Neutrophil (primary cell): ENCODE results near the gene CCM2.

Experiments
- H3K27ac ChIP-seq: fragments of 200-600 bp; sonication (generic); 2 replicates; pipeline ENCODE4 v1.5.1; 2016; ENCODE audit warnings: mild to moderate bottlenecking, moderate library complexity
- H3K27me3 ChIP-seq: fragments of 200-600 bp; sonication (generic); 2 replicates; pipeline ENCODE4 v1.6.0; 2016; ENCODE audit warnings: mild to moderate bottlenecking
- H3K36me3 ChIP-seq: fragments of 200-600 bp; sonication (generic); 2 replicates; pipeline ENCODE4 v1.5.1; 2017
- H3K4me1 ChIP-seq, 2 experiments: fragments of 200-600 bp in 1 of 2; sonication (generic) in 1 of 2; 1 replicate in 1 of 2; 2 replicates in 1 of 2; pipeline versions ENCODE4 v1.5.1 to v1.6.1; 2013 to 2016; ENCODE audit warnings: low read depth in 1 of 2, low read length in 1 of 2, mild to moderate bottlenecking in 1 of 2, moderate library complexity in 1 of 2; ENCODE audit not compliant: control insufficient read depth in 1 of 2, insufficient read depth in 1 of 2
- H3K4me3 ChIP-seq, 2 experiments: fragments of 200-600 bp in 1 of 2; sonication (generic) in 1 of 2; 1 replicate in 1 of 2; 2 replicates in 1 of 2; pipeline ENCODE4 v1.5.1; 2013 to 2016; ENCODE audit warnings: low read depth in 1 of 2, low read length in 1 of 2, mild to moderate bottlenecking in 1 of 2, moderate library complexity in 1 of 2
- H3K9me3 ChIP-seq: fragments of 200-600 bp; sonication (generic); 2 replicates; pipeline ENCODE4 v1.5.1; 2016
- CTCF ChIP-seq: fragments of 200-600 bp; sonication (generic); IDR thresholded peaks from 2 replicates; pipeline ENCODE4 v1.5.1; 2016; ENCODE audit warnings: antibody characterized with exemption

Gene CCM2

GRCh38 chr7:45087301-45088145 is 87.5 kb downstream of the CCM2 start:
- Histone ChIP-seq H3K9me3 (no peaks in the 10 kb centered on the region), H3K4me3 (no peak overlapping the region), H3K27me3 (peaks cover 67% of the 10 kb centered on the region), H3K4me1 (peaks cover 0 to 4% of the 10 kb centered on the region in 2 experiments), H3K36me3 (no peaks in the 10 kb centered on the region), H3K27ac (no peak overlapping the region)
- no peak for TF ChIP-seq CTCF

- H3K4me3 ChIP-seq: no peak overlapping the region
Observed at GRCh38 chr7:45088146-45088701, 88.2 kb downstream of the CCM2 start.

GRCh38 chr7:45088821-45089340 is 88.9 kb downstream of the CCM2 start, which contains the start of gene NACAD:
Gene NACAD, minus strand, starts transcription at chr7:45088969. Its CDS starts 75 bp downstream, at chr7:45088894.
- Histone ChIP-seq H3K27ac (no peak within 1 kb of the TSS), H3K27me3 (peaks cover 73% of the 10 kb centered on the region), H3K36me3 (no peaks in the 10 kb centered on the region), H3K4me1 (peaks cover 0 to 4% of the 10 kb centered on the region in 2 experiments), H3K9me3 (no peaks in the 10 kb centered on the region), H3K4me3 (peak within 1 kb of the TSS in 1 of 2 experiments; percentile 28)
- TF ChIP-seq CTCF: no peak

More at GRCh38 chr7:45088146-45088701, 88.2 kb downstream of the CCM2 start:
- Histone ChIP-seq H3K27ac (no peak overlapping the region), H3K4me1 (peaks cover 0 to 4% of the 10 kb centered on the region in 2 experiments), H3K36me3 (no peaks in the 10 kb centered on the region), H3K9me3 (no peaks in the 10 kb centered on the region), H3K27me3 (peaks cover 73% of the 10 kb centered on the region)
- no peak for TF ChIP-seq CTCF

- H3K36me3 ChIP-seq: no peaks in the 10 kb centered on the region
- H3K4me1 ChIP-seq: peaks cover 0 to 4% of the 10 kb centered on the region in 2 experiments
- peaks cover 73% of the 10 kb centered on the region for H3K27me3 ChIP-seq
- no peak overlapping the region for H3K4me3 ChIP-seq
- H3K27ac ChIP-seq: no peak overlapping the region
- no peaks in the 10 kb centered on the region for H3K9me3 ChIP-seq
- TF ChIP-seq CTCF: no peak
Observed at GRCh38 chr7:45089341-45089891, 89.4 kb downstream of the CCM2 start.

- no peak overlapping the region for H3K4me3 ChIP-seq
- no peaks in the 10 kb centered on the region for H3K36me3 ChIP-seq
- no peaks in the 10 kb centered on the region for H3K9me3 ChIP-seq
- peaks cover 0 to 4% of the 10 kb centered on the region in 2 experiments for H3K4me1 ChIP-seq
- H3K27me3 ChIP-seq: peaks cover 58% of the 10 kb centered on the region
- H3K27ac ChIP-seq: no peak overlapping the region
- no peak for TF ChIP-seq CTCF
Observed at GRCh38 chr7:45092100-45092930, 92.3 kb downstream of the CCM2 start.
